ENCODE data around the gene YTHDC2.
A peak's percentile ranks its signal among the peaks of the same experiment; 100 is the strongest.

Gene YTHDC2

GRCh38 chr5:113606298-113607134, 93.0 kb downstream of the YTHDC2 start:
- DNase-seq (ENCODE audit: low read depth in 3 of 3), result peak in 1 of 3 experiments; percentile 9

- no peak for DNase-seq (ENCODE audit: low read depth in 3 of 3)
These were observed 93.9 kb downstream of the YTHDC2 start for GRCh38 chr5:113607361-113607760.

GRCh38 chr5:113608113-113608596, 94.7 kb downstream of the YTHDC2 start:
- DNase-seq (ENCODE audit: low read depth in 3 of 3), result no peak

GRCh38 chr5:113612060-113612496, 98.6 kb downstream of the YTHDC2 start:
- DNase-seq (ENCODE audit: low read depth in 3 of 3), result no peak

GRCh38 chr5:113614191-113614590, 100.7 kb downstream of the YTHDC2 start:
- DNase-seq (ENCODE audit: low read depth in 3 of 3), result no peak

GRCh38 chr5:113615708-113616107, 102.2 kb downstream of the YTHDC2 start:
- DNase-seq (ENCODE audit: low read depth in 3 of 3), result no peak

GRCh38 chr5:113617191-113617796, 103.8 kb downstream of the YTHDC2 start:
- DNase-seq (ENCODE audit: low read depth in 3 of 3), result no peak

GRCh38 chr5:113632996-113633395, 119.5 kb downstream of the YTHDC2 start:
- DNase-seq (ENCODE audit: low read depth in 3 of 3), result no peak

GRCh38 chr5:113634957-113635356, 121.5 kb downstream of the YTHDC2 start:
- no peak for DNase-seq (ENCODE audit: low read depth in 3 of 3)

- DNase-seq (ENCODE audit: low read depth in 3 of 3), result no peak
These were observed 128.2 kb downstream of the YTHDC2 start for GRCh38 chr5:113641715-113642114.

All from stimulated activated CD4-positive, alpha-beta T cell treated with anti-CD3 and anti-CD28 coated beads, TNF-alpha, amount 100 ng/mL, for 4 hours (primary cell).